ENCODE results near the gene ZNF880. TPM values are rescaled to one million over a fixed set of nuclear protein-coding genes. Genes with fewer than 3 reads are reported as not detected.
A peak's percentile ranks its signal among the peaks of the same experiment; 100 is the strongest.
"Not testable (repeated sequence)": the region's sequence is repeated elsewhere in the genome, so short reads cannot be mapped to it uniquely, and the experiment has no call there.

The ZNF880 gene
- total and polyA plus RNA-seq, 2 of the 4 experiments (the other 2 are of a cell fraction): 17.4 to 40.3 TPM

DNA sequence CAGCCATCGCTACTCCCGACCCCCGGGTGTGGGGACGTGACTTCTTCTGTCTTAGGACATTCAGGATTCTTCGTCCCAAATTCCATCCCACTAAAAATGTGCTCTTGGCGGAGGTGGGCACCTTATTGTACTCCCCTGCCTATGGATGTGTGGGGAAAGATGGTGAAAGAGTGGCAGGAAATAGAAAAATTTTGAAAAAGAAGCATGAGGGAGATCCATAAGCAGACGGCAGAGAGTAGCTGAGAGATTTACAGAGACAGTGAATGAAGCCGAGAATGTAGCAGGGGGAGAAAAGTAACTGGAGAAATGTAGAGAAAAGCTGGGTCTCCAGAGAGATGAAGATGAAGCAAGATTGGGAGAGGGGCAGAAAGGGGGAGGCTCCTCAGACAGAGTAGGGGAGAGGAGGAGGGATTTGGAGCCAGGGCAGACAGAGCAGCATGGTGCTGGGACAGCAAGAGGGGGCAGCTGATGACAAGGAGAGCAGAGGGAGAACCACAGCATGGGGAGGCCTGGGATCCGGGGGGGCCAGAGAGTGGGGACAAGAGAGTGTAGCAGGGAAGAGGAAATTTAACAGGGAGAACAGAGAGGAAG lies 32.8 kb upstream of the ZNF880 start (continued):
- TF ChIP-seq, protein P1, sequence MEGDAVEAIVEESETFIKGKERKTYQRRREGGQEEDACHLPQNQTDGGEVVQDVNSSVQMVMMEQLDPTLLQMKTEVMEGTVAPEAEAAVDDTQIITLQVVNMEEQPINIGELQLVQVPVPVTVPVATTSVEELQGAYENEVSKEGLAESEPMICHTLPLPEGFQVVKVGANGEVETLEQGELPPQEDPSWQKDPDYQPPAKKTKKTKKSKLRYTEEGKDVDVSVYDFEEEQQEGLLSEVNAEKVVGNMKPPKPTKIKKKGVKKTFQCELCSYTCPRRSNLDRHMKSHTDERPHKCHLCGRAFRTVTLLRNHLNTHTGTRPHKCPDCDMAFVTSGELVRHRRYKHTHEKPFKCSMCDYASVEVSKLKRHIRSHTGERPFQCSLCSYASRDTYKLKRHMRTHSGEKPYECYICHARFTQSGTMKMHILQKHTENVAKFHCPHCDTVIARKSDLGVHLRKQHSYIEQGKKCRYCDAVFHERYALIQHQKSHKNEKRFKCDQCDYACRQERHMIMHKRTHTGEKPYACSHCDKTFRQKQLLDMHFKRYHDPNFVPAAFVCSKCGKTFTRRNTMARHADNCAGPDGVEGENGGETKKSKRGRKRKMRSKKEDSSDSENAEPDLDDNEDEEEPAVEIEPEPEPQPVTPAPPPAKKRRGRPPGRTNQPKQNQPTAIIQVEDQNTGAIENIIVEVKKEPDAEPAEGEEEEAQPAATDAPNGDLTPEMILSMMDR (conservative IDR thresholded peaks at IDR 0.05; ENCODE audit: low read depth, low read length): no peak
- peak; percentile 28; the same call in 1 of the 2 replicates for TF ChIP-seq CEBPB (IDR thresholded peaks at IDR 0.05; ENCODE audit: low read depth, low read length)
- no peak for TF ChIP-seq BHLHE40 (IDR thresholded peaks at IDR 0.05; ENCODE audit: low read depth, low read length)

DNA sequence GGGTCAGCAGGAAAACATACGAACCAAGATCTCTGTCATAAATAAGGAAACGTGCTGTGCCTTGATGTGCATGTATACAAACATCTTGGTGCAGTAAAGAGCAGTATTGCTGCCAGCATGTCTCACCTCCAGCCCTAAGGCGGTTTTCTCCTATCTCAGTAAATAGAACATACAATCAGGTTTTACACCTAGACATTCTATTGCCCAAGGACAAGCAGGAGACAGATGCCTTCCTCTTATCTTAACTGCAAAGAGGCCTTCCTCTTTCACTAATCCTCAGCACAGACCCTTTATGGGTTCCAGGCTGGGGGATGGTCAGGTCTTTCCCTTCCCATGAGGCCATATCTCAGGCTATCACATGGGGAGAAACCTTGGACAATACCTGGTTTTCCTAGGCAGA lies 30.7 kb upstream of the ZNF880 start:
- H3K23ac ChIP-seq (ENCODE audit: low read depth, low read length); H3K4me3 ChIP-seq (ENCODE audit: insufficient read depth, low read depth, low read length); DNase-seq; H3K36me3 ChIP-seq (ENCODE audit: control insufficient read depth, insufficient read depth, low read length); in situ Hi-C loops (cut with MboI; ENCODE audit: low sequenced_read_pairs); H3K4me2 ChIP-seq (ENCODE audit: low read depth, low read length); H3K56ac ChIP-seq (ENCODE audit: extremely low read depth, insufficient read depth, low read length); H2BK15ac ChIP-seq (ENCODE audit: low read depth, low read length); H2AK5ac ChIP-seq (ENCODE audit: low read depth, low read length); H3K14ac ChIP-seq (replicated peaks; ENCODE audit: low read depth, low read length); H2AK9ac ChIP-seq (replicated peaks; ENCODE audit: low read depth, low read length, poor library complexity); dilution Hi-C loops (cut with HindIII; ENCODE audit: low sequenced_read_pairs, unreplicated experiment); ATAC-seq (ENCODE audit: low read depth); H3K9ac ChIP-seq (ENCODE audit: low read depth, low read length); H3K9me3 ChIP-seq (ENCODE audit: control insufficient read depth, insufficient read depth, low read length); H4K20me1 ChIP-seq (ENCODE audit: insufficient read depth, low read length); H3K9me1 ChIP-seq (ENCODE audit: insufficient read depth, low read length); H3K4ac ChIP-seq (ENCODE audit: low read depth, low read length); POLR2A ChIA-PET (ENCODE audit: unreplicated experiment); intact Hi-C loops (cut with micrococcal nuclease); H3K79me1 ChIP-seq (ENCODE audit: low read depth in 1 of 2, low read length in 2 of 2); H3K18ac ChIP-seq (ENCODE audit: low read depth, low read length); H4K5ac ChIP-seq (ENCODE audit: low read depth, low read length); H4K91ac ChIP-seq (ENCODE audit: insufficient read depth, low read depth, low read length); H2BK120ac ChIP-seq (ENCODE audit: low read depth, low read length); H4K8ac ChIP-seq (ENCODE audit: low read depth in 2 of 2, low read length in 2 of 2); BruUV-seq (replicated peaks); H3K27ac ChIP-seq (ENCODE audit: insufficient read depth, low read length); CTCF ChIA-PET; H2BK5ac ChIP-seq (ENCODE audit: low read depth, low read length, poor library complexity, severe bottlenecking); H2AFZ ChIP-seq (replicated peaks; ENCODE audit: low read length, poor library complexity); H3K27me3 ChIP-seq (ENCODE audit: control insufficient read depth, insufficient read depth, low read length); H2BK20ac ChIP-seq (ENCODE audit: low read depth, low read length); H3K4me1 ChIP-seq (ENCODE audit: control insufficient read depth, insufficient read depth, low read length): not testable (repeated sequence)
- no CpG with 5 or more reads among the region's 3 CpGs for WGBS, 2 experiments (ENCODE audit: extremely low coverage in 2 of 2, insufficient read length in 1 of 2)

Measured in IMR-90 (cell line).